Cortex of kidney (tissue), 1 donor: ENCODE results near the gene TMOD1.
"Not testable (repeated sequence)": the region's sequence is repeated elsewhere in the genome, so short reads cannot be mapped to it uniquely, and the experiment has no call there.

Source experiments
- DNase-seq: peaks from one replicate; lab custom pipeline; 2025; lab: John Stamatoyannopoulos, UW

The TMOD1 gene

DNA sequence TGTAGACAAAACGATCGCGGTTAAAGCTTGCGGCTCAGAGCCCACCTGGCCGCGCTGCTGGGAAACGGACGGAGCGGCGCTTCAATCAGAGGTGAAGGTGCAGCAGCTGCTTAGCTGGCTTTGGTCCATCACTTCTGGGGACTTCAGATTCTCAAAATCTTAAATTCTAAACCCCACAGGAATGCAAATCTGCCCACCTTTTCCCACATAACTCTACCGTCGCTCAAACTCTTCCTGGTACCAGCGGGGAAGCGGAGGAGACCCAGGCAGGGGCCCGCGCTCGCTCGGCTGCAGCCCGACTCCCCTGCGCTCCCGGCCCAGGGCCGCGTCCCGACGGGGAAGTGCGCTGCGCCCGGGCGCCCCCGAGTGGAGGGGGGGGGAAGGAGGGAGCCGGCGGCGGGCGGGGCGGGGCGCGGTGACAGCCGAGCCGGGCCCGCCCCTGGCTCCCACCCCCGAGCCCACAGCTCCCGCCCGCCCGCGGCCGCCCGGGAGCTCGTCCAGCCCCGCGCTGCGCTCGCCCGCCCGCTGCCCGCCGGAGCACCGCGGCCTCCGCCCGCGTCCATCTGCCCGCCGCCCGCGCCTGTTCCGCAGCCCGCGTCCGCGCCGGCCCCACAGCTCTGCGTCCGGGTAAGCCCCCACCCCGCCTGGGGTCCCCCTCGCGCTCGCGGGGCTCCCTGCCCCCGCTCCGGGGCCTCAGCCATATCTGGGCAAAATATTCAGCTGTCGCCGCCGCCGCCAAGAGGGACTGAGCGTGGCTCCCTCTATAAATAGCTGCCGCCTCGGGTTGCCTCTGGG, at the start of gene TMOD1:
Gene TMOD1, plus strand, starts transcription at position 490 of the 795 bp plus-strand sequence. CDS start 22,523 bp downstream, outside the sequence.
- no peak for DNase-seq

- not testable (repeated sequence) for DNase-seq
Measured at GRCh38 chr9:97453573-97453972, 47.9 kb upstream of the TMOD1 start.

GRCh38 chr9:97456841-97457240, 44.6 kb upstream of the TMOD1 start:
- not testable (repeated sequence) for DNase-seq

DNA sequence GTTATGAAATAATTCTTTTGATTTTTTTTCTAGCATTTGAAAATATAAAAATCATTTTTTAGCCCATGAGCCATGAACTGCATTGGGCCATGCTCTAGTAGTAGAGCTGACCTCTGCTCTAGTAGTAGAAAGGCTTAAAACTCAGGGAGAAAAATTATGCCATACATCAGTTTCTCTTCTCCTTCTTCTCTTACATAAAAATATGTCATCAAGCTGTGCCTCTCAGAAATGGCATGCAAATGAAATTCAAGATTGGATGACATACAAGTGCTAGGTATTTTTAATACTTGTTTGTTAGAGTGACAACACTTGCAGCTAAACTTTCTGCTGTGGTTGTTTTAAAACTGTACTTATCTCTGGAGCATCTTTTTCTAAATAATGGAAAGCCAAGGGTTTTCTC, 42.1 kb upstream of the TMOD1 start:
- DNase-seq = no peak

DNA sequence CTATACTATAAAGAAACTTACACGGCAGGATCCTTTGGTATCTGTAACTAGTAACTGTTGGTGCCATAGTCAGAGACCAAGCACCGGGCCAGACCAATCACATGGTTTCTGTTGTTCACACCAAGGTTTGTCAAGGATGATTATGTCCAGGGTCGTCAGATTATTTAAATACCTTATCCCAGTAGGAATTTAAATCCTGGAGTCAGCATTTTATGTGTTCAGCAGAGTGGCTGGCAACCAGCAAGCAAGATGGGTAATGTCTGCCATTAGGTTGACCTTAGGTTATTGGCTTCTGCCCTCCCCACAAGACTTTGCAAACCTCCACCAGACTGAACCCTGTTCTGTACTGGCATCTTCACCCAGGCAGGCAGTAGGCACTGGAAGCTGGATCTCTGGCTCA, 39.3 kb upstream of the TMOD1 start:
- DNase-seq = no peak

GRCh38 chr9:97462914-97463313, 38.6 kb upstream of the TMOD1 start:
- no peak for DNase-seq

- DNase-seq = no peak
Measured at GRCh38 chr9:97468658-97469448, 32.6 kb upstream of the TMOD1 start.

GRCh38 chr9:97470076-97470475, 31.4 kb upstream of the TMOD1 start:
- DNase-seq = no peak

- DNase-seq = no peak
Measured at GRCh38 chr9:97473717-97474116, 27.7 kb upstream of the TMOD1 start.

- DNase-seq = no peak
Measured at GRCh38 chr9:97474372-97474925, 27.0 kb upstream of the TMOD1 start.

DNA sequence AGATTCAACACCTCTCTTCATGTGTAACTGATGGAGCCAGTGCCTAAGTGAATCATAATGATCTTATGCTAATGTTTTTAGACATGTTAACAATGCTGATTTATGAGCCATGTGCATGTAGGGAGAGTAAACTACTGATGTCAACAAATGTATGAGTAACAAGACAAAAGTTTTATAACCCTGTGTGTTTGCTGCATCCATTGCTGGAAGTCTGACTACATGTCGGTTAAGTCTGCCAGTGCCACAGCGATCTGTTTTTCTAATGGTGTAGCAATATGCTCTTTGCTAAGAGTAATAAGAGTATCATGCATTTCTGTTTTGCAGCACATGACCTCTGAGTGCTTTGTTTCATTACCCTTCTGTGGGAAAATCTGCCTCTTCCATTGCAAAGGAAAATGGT, 26.4 kb upstream of the TMOD1 start:
- no peak for DNase-seq

DNA sequence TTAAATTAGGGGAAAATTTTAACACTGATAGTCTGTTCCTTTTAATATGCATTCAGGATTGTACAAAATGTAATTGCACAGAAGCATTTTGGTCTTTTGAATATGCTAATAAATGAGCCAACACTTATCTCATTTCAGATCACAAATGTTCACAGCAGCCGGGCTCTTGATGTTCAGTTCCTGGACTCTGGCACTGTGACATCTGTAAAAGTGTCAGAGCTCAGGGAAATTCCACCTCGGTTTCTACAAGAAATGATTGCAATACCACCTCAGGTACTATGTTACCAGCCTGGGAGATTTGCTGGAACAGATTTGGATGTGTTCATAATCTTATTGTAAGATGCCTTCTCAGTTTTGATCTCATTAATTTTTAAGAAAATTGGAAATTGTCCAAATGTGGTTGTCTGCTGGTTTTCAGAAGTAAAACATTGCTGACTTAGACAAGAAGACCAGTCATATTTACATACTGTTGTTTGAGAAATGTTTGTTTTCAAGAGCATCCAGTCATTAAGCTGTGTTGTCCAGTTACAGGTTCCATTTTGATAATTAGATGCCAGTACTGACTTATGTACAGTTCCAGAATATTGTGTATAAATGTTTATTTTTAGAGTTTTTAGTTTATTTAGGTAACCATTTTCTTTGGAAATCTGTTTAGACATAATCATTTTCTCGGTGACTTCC, 23.0 kb upstream of the TMOD1 start:
- no peak for DNase-seq

- no peak for DNase-seq
Measured at GRCh38 chr9:97479496-97480159, 21.8 kb upstream of the TMOD1 start.

DNA sequence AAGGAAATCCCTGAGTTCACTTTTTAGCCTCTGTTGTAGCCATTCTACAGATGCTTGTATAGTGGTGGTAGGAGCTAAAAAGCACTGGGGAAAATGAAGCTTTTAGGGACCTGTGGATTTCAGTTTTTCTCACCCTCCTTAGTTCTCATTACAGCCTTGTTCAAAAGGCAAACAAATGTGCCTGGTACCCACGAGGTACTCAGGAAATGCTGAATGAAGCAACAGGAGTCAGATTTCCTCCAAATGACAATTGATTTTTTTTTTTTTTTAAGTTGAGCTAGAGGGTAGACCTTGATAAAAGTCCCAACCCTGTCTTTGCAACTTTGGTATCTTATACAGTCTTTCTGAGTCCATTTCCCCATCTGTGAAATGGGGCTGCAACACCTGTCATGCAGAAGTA, 21.3 kb upstream of the TMOD1 start:
- DNase-seq = no peak

DNA sequence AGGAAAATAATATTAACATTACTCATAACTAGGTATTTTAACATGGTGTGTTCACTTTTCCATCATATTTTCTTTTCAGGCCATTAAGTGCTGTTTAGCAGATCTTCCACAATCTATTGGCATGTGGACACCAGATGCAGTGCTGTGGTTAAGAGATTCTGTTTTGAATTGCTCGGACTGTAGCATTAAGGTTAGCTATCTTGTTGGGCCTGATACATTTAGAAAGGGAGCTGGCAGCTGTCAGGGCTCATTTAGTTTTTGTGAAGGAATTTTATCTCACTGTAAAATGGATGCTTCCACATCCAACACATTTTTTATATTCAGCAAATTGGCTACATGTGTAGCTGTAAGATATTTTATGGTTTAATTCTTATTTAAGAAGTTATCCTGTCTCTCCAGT, 20.7 kb upstream of the TMOD1 start:
- DNase-seq = no peak

GRCh38 chr9:97484134-97484533, 17.3 kb upstream of the TMOD1 start:
- DNase-seq = no peak

DNA sequence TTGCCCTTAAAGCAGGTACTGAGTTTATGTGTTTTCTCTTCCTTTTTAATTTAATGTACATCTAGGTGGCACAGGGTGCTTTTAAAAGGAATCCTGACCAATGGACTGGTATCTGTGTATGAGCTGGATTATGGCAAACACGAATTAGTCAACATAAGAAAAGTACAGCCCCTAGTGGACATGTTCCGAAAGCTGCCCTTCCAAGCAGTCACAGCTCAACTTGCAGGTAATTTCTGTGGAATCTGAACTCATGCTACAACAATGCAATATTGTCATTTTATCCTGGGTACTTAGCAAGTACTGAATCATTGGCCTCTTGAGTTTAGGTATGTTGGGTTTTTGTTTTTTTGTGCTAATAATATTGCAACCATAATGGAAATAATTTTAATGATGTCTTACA, 14.4 kb upstream of the TMOD1 start:
- no peak for DNase-seq

DNA sequence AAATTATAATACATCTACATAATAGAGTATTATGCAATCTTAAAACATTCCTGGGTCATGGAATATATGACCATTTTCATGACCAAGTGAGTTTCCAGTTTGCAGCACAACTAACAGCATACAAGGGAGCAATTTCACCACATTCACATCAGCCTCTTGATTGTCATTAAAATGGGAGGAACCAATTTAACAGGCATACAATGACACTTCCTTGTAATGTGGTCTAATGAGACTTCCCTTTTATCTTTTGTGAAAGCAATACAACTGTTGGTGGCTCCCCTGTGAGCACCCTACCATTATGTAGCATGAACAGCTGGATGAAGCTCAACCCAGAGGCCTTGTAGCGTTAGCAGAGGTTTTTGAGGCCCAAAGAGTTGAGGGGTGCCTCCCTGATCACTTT, 13.6 kb upstream of the TMOD1 start:
- DNase-seq = no peak

DNA sequence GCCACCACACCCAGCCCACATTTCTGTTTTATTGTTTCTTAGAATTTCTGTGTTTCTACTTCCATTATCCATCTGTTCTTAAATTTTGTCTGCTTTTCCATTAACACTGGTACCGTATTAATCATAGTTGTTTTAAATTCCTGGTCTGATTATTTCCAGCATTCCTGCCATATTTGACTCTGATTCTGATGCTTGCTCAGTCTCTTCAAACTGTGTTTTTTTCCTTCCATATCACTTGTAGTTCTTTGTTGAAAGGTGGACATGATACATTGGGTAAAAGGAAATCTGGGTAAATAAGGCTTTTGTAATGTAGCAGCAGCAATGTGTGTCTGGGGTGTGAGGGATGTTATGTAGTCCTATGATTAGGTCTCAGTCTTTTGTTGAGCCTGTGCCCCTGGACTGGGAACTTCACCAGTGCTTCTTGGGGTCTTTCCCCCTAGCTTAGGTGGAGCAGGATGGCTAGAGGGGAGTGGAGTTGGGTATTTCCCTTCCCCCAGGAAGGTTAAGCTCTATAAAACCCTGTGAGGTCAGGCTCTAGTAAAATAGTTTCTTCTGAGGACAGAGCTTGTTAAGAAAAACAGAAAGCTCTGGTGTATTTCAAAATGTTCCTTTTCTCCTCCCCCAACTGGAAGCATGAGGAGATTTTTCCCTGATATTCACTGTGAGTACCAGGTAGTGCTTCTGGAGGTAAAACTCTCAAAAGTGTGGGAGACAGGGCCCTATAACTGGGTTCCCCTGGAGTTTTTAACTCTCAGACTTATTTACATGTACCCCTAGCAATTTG, 10.1 kb upstream of the TMOD1 start:
- no peak for DNase-seq

DNA sequence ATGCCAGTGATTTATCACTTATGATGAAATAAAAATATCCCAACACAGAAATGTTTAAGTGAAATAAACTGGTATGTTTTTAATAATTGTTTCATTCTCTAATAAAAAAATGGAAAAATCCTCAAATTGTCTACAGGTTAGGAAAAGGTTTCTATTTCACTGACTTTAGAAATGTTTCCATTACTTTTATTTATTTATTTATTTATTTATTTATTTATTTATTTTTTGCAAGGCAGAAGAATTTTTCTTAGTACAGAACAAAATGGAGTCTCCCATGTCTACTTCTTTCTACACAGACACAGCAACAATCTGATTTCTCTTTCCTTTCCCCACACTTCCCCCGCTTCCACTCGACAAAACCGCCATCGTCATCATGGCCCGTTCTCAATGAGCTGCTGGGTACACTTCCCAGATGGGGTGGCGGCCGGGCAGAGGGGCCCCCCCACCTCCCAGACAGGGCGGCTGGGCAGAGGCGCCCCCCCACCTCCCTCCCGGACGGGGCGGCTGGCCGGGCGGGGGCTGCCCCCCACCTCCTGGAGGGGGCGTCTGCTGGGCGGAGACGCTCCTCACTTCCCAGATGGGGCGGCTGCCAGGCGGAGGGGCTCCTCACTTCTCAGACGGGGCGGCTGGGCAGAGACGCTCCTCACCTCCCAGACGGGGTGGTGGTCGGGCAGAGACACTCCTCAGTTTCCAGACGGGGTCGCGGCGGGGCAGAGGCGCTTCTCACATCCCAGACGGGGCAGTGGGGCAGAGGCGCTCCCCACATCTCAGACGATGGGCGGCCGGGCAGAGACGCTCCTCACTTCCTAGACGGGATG, 3.7 kb upstream of the TMOD1 start:
- DNase-seq = not testable (repeated sequence)
